ENCODE data around the gene PAAF1. TPM values are rescaled to one million over a fixed set of nuclear protein-coding genes. Genes with fewer than 3 reads are reported as not detected.

PAAF1 gene
- total and polyA plus RNA-seq, 2 experiments from 2014 or later, result 13.6 to 18.1 TPM

- no peaks in the 10 kb centered on the region for H3F3A ChIP-seq (replicated peaks; ENCODE audit: low read depth)
- H3K36me3 ChIP-seq (ENCODE audit: insufficient read depth), result no peaks in the 10 kb centered on the region
- no peak overlapping the region for H2AFZ ChIP-seq
- no peak for ATAC-seq
- H4K20me1 ChIP-seq (replicated peaks; ENCODE audit: insufficient read depth), result no peaks in the 10 kb centered on the region
- TF ChIP-seq REST (IDR thresholded peaks at IDR 0.05; ENCODE audit: unreplicated experiment), result peak; percentile 33
- TF ChIP-seq ZNF462 (CRISPR knock-in tag; IDR thresholded peaks at IDR 0.05), result no peak
- TF ChIP-seq NANOG (IDR thresholded peaks at IDR 0.05; ENCODE audit: borderline replicate concordance), result no peak
- TF ChIP-seq ZNF114 (CRISPR knock-in tag; IDR thresholded peaks at IDR 0.05), result no peak
- TF ChIP-seq, protein P1, sequence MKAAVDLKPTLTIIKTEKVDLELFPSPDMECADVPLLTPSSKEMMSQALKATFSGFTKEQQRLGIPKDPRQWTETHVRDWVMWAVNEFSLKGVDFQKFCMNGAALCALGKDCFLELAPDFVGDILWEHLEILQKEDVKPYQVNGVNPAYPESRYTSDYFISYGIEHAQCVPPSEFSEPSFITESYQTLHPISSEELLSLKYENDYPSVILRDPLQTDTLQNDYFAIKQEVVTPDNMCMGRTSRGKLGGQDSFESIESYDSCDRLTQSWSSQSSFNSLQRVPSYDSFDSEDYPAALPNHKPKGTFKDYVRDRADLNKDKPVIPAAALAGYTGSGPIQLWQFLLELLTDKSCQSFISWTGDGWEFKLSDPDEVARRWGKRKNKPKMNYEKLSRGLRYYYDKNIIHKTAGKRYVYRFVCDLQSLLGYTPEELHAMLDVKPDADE (IDR thresholded peaks at IDR 0.05), result no peak
- TF ChIP-seq POLR2AphosphoS5 (IDR thresholded peaks at IDR 0.05; ENCODE audit: low read depth), result no peak
- TF ChIP-seq CREB1 (CRISPR knock-in tag; IDR thresholded peaks at IDR 0.05; ENCODE audit: low read depth), result no peak
- TF ChIP-seq JUNB (IDR thresholded peaks at IDR 0.05; ENCODE audit: unreplicated experiment), result no peak
- no peak overlapping the region for H3K4me3 ChIP-seq
- Mint-ChIP-seq H3K27ac (no peak overlapping the region), H3K4me1 (peaks cover 2% of the 10 kb centered on the region; the same call in 1 of the 3 replicates), H3K36me3 (ENCODE audit: low read depth) (peaks cover 34% of the 10 kb centered on the region), H3K27me3 (ENCODE audit: insufficient read depth, low read depth, poor library complexity) (no peaks in the 10 kb centered on the region), H3K9me3 (no peaks in the 10 kb centered on the region; the same call in 2 of the 3 replicates), H3K4me3 (no peak overlapping the region)
- no peak overlapping the region for H3K27ac ChIP-seq (ENCODE audit: low read depth)
- H3K79me2 ChIP-seq (replicated peaks; ENCODE audit: insufficient read depth), result no peaks in the 10 kb centered on the region
- H3K9me2 ChIP-seq (ENCODE audit: insufficient read depth), result no peaks in the 10 kb centered on the region
- DNase-seq (ENCODE audit: low spot score), result no peak
- no peaks in the 10 kb centered on the region for H3K4me1 ChIP-seq (ENCODE audit: insufficient read depth)
- no peaks in the 10 kb centered on the region for H3K27me3 ChIP-seq (ENCODE audit: insufficient read depth)
- H3K4me2 ChIP-seq, result no peak overlapping the region
These were observed 52.6 kb downstream of the PAAF1 start for GRCh38 chr11:73929388-73929787.
